NB4 (cell line): ENCODE measurements around the gene RPL22.

ENCODE experiments used
- DNase-seq: peaks from one replicate; pipeline ENCODE4 v3.0.0; 2010; ENCODE audit warnings: low read depth
- H3K4me3 ChIP-seq: one replicate; pipeline ENCODE4 v1.5.1; 2011; ENCODE audit warnings: mild to moderate bottlenecking, low read depth, low read length, moderate library complexity
- CTCF ChIP-seq: IDR thresholded peaks from one replicate; pipeline ENCODE4 v1.5.1; 2012; ENCODE audit warnings: low read depth, low read length
- MAX ChIP-seq: IDR thresholded peaks from 2 replicates; pipeline ENCODE4 v1.6.1; 2011; ENCODE audit warnings: low read depth, low read length
- MYC ChIP-seq: IDR thresholded peaks from 2 replicates; pipeline ENCODE4 v1.6.1; 2011; ENCODE audit warnings: low read depth, low read length
- POLR2A ChIP-seq: IDR thresholded peaks from 2 replicates; pipeline ENCODE4 v1.6.1; 2011; ENCODE audit warnings: mild to moderate bottlenecking; ENCODE audit not compliant: insufficient read length; ENCODE audit errors: extremely low read depth

RPL22 gene

GRCh38 chr1:6180707-6181311 lies 18.6 kb downstream of the RPL22 start:
- no peak for DNase-seq
- TF ChIP-seq MYC: no peak
- no peak overlapping the region for H3K4me3 ChIP-seq

GRCh38 chr1:6180268-6180706 lies 19.1 kb downstream of the RPL22 start, which contains the start of gene CHD5:
TSS of gene CHD5 (minus strand) at chr1:6180321. CDS start at chr1:6180023, 298 bp downstream.
- TF ChIP-seq MYC (no peak), CTCF (no peak), MAX (no peak), POLR2A (no peak)
- DNase-seq: no peak
- no peak within 1 kb of the TSS for H3K4me3 ChIP-seq

GRCh38 chr1:6179564-6180175 lies 19.7 kb downstream of the RPL22 start:
- TF ChIP-seq MYC (no peak), POLR2A (no peak), MAX (no peak), CTCF (no peak)
- H3K4me3 ChIP-seq: no peak overlapping the region
- no peak for DNase-seq

- DNase-seq: no peak
- TF ChIP-seq MYC (no peak), POLR2A (no peak), CTCF (no peak), MAX (no peak)
- no peak overlapping the region for H3K4me3 ChIP-seq
These were observed 20.4 kb downstream of the RPL22 start for GRCh38 chr1:6178751-6179563.

GRCh38 chr1:6177681-6178380 lies 21.6 kb downstream of the RPL22 start:
- no peak overlapping the region for H3K4me3 ChIP-seq
- no peak for TF ChIP-seq POLR2A
- TF ChIP-seq MYC: no peak
- TF ChIP-seq MAX: no peak
- no peak for TF ChIP-seq CTCF
- no peak for DNase-seq

- H3K4me3 ChIP-seq: no peak overlapping the region
- TF ChIP-seq POLR2A (no peak), MAX (no peak), MYC (no peak), CTCF (no peak)
- no peak for DNase-seq
These were observed 22.6 kb downstream of the RPL22 start for GRCh38 chr1:6176779-6177178.
